GM21390 (cell line): Measurements from ENCODE around the gene DGCR8.

Experiments used
- ATAC-seq: cut with Tn5 transposase; IDR thresholded peaks from one replicate; pipeline ENCODE4 v1.9.1; 2021; ENCODE audit not compliant: unreplicated experiment

The DGCR8 gene

GRCh38 chr22:20089226-20089976 is 9.4 kb downstream of the DGCR8 start:
- no peak for ATAC-seq

DNA sequence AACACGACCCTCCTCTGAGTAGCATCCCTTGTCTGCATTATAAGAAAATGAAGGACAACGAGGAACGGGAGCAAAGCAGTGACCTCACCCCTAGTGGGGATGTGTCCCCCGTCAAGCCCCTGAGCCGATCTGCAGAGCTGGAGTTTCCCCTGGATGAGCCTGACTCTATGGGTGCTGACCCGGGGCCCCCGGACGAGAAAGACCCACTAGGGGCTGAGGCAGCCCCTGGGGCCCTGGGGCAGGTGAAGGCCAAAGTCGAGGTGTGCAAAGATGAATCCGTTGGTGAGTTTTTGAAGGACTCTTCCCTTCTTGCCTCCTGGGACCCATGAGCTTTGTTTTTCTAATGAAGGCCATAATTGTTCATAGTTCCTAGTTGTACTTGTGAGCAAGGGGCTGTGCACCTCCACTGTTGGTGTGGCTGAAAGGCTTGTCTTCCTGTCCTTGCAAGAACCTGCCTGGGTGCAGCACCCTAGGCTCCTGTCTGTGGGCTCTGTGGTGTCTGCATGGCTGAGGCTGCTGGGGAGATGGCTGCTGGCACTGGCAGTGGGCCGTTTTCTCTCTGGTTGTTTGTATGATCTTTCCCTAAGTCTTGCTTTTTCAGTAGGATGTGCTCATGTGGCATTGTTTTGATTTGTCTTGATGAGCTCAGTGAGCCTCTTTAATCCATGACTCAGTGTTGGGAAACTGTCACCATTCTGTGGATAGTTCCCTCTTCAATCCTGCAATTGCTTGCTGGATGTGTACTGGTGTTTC is 10.1 kb downstream of the DGCR8 start:
- no peak for ATAC-seq

GRCh38 chr22:20090730-20091240 is 10.7 kb downstream of the DGCR8 start:
- ATAC-seq: no peak

DNA sequence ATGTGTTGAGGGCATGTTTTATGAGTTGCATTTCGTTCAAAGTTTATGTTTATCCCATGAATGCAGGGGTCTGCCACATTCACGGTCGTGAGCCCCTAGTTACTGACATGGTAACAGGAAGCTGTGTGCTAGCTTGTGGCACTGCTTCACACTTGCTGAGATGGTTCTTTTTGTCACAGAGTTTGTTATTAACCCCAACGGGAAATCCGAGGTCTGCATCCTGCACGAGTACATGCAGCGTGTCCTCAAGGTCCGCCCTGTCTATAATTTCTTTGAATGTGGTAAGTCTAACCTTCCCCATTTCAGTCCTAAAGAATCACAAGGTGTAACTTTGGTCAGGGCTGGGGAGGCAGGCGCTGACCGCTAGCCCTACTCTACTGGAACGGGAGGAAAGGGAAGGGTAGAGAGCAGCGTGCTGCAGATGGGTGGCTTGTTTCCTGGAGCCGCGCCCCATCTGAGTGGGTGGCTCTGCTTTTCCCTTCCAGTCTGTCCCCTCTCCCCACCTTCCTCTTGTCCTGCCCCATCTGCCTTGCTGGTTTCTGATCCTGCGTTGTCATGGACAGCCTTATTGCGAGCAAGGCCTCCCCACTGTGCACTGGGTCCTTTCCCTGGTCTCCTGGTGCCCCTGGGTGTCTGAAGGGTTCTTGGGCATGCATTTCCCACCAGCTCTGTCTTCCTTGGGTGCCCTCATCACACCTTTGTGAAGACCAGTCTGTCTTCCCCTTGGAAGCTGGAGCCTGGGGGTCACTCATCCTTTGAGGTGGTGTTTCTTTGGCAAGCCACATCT is 11.8 kb downstream of the DGCR8 start:
- no peak for ATAC-seq

GRCh38 chr22:20092477-20092854 is 12.4 kb downstream of the DGCR8 start:
- no peak for ATAC-seq

DNA sequence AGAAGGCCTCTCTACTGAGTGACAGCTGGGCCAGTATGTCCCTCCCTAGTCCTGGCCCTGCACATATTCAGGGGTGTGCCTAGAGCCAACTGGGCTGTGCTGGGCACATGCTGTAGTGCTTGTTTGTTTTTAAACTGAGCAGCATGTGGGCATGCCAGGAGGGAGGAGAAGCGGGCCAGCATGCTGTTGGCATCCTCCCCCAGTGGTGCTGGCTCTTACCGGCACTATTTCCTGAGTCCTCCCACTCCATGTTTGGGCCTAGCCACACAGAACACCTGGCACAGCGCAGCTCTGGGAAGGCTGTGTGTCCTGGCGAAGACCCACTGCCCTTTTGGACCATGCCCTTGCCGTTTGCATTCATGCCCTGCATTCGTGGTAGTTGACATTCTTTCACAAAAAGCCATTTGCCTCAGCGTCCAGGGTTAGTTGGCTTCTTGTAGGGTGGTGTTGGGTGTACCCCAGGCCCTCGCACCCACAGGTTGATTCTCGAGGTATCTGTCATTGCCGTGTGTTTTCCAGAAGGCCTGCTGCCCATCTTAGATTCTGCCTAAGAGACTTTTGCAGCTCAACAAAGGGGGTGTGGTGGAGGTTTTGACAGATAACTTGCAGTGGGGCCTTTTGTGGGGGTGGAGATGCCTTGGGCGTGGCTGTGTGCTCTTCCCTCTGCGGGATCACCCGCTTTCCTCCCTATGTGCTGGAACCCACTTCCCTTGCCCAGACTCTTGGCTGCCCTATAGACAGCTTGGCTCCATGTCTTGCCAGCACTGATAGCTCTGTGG is 13.6 kb downstream of the DGCR8 start:
- ATAC-seq: no peak

DNA sequence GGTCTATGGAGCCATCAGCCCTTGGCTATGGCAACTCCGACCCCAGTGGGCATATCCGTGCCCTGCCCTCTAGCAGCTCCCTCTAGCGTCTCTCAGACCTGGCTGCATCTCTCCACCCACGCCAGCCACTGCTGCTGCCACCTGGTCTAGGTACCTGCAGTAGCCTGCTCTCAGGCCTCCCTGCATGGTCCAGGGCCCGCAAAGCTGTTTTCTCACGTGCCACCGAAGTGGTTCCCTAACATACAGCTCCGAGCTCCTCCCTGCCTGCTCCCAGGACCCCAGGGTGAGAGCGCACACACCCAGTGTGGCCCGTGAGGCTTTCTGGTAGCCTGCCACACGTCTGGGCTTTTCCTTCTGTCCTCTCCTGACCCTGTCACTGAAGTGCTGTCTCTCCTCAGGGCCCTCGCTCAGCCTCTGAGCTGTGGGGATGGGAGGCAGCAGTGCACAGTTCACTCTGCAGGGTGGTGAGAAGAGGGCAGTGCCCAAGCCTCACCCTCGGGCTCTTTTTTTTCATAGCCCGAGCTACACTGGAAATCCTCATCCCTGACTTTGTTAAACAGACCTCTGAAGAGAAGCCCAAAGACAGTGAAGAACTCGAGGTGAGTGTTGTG is 14.3 kb downstream of the DGCR8 start:
- ATAC-seq: no peak

DNA sequence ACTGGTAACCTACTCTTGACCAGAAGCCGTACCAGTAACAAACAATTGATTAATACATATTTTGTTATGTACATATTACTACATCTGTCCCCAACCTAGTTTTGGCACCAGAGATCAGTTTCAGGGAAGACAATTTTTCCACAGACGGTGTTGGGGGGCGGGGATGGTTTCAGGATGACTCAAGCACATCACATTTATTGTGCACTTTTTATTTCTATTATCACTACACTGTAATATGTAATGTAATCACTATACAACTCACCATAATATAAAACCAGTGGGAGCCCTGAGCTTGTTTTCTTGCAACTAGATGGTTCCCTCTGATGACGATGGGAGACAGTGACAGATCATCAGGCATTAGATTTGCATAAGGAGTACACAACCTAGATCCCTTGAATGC is 15.5 kb downstream of the DGCR8 start:
- ATAC-seq: no peak

DNA sequence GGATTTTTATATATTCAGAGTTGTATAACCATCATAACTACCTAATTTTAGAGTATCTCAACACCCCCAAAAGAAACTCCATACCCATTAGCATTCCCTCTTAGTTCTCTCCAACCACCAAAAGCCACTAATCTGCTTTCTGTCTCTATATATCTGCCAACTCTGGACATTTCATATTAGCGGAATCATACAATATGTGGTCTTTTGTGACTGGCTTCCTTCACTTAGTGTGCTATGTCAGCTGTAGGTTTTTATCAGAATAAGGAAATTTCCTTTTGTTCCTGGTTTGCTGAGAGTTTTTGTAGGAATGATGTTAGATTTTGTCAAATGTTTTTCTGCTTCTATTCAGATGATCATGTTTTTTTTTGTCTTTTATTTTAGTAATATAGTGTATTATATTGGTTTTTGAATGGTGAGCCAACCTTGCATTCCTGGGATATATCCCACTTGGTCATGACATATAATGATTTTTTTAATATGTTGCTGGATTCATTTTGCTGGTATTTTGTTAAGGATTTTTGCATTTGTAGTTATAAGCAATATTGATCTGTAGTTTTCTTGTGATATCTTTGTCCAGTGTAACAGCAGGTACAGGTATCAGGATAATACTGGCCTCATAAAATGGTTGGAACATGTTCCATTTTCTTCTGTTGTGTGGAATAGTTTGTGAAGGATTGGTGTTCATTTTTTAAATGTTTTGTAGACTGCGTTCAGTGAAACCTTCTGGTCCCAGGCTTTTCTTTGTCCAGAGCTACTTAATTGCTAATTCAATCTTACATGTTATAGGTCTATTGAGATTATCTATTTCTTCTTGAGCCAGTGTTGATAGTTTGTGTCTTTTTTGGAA is 16.8 kb downstream of the DGCR8 start:
- no peak for ATAC-seq

DNA sequence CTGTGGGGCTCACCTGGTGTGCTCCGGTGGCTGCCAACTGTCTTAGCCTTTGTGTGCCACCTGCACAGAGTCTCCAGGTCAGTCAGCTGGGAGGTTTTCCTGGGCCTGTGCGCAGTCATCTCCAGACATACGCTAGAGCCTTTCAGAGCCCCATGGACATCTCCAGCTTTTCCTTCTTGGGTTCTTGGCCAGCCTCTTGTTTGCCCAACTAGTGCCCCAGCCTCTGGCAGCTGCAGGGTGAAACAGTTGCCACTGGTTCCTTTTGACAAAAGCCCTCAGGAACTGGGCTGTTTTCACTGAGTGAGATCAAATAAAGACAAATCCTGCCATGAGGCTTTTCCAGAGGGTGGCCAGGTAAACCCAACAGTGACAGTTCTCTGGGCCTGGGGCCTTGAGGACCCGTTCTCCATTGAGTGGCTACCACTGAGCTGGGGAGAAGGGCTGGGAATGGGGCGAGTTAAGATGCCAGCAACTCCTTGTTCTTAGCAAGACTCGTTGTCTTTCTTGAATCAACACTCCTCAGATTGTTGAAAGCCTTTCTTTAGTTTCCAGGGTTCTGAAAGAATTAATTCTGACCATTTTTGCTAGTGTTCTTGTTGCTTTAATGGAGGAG is 19.2 kb downstream of the DGCR8 start:
- no peak for ATAC-seq

- ATAC-seq: no peak
These were observed 21.6 kb downstream of the DGCR8 start for GRCh38 chr22:20101638-20102037.

DNA sequence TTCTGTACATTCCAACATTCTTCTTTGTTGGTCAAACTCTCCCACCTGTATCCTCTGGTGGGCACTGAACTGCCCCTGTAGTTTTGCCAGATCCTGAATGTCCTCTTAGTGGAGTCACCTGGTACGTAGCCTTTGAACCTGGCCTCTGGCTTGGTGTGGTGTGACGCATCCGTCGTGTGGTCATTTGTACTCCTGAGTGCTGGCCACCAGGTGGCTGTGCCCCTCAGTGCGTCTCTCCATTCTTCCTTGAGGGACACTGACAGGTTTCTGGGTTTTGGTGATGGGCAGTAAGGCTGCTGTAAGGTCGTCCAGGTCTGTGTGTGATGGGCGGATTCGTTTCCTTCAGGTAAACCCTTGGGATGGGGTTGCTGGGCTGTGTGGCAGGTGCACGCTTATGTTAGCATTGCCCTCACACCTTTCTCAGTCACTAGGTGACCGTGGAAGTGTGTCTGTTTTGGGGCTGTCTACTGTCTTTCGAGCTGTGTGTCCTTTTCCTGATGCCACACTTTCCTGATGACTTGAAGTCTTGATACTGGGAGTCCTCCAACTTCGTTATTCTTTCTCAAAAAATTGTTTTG is 22.3 kb downstream of the DGCR8 start:
- ATAC-seq: no peak

DNA sequence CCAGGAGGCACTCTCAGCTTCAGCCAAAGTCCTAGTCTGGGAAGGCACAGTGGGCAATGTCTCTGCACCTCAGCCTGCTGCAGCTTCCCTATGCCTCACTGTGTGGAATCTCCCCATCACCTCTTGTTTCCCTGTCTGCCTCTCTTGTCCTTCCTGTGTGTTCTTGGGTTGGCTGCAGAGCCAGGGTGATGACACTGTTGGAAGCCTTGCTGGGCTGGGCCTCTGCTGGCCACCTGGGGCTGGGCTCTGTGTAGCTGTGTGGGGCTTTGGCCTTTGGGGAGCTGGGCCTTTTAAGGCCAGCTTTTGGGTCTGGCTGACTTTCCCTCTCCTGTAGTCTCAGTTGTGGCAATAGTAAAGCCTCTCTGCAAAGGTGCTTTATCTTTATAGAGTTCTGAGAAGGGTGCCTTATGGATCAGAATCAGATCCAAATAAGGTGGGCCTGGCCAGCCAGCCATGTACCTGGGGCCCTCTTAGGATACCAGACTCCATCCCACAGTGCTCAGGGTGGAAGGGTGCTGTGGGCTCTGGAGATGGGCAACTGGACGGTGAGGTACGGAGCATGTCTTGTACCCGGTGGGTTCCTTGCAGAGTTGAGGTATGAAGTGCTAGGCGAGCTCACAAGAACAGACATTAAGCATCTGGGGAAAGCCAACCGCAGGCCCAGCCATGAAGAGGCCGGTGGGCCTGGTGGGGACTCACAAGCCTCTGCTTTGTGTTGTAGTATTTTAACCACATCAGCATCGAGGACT is 25.6 kb downstream of the DGCR8 start:
- ATAC-seq: no peak

GRCh38 chr22:20106205-20106848 is 26.3 kb downstream of the DGCR8 start:
- no peak for ATAC-seq

DNA sequence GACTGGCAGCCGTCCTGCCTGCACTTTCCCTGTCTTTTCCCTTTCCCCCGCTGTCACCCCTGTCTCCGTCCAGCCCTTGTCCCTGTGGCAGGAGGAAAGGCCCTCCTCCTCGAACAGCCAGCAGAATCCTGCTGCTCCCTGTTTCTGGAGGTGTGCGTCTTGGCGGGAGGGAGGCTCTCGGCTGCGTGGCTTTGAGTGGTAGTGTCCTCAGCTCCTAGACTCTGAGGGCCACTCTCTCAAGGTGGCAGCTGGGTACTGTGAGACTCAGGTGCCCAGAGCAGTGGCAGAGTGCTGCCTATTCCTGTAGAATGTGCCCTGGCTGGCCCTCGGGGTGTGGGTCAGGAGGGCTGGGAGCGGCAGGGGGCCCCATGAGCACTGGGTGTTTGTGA is 26.8 kb downstream of the DGCR8 start:
- no peak for ATAC-seq

DNA sequence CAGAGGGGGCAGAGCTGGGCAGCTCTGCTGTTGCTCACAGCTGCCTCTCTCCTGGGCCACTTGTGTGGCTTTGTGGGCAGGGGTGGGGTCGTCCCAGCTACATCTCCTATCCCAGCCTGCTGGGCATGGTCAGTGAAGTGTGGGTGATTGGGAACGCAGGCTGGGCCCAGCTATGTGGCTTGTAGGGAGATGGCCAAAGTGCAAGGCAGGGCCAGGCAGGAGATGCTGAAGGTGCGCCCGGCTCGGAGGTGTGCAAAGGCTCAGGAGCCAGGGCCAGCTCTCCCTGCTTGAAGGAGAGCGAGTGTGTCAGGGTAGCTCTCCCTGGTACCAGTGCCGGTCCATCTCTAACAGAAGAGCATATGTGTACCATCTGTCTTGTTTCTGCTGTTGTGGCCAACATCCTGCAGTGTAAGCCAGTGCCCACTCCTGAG is 27.4 kb downstream of the DGCR8 start:
- ATAC-seq: no peak

DNA sequence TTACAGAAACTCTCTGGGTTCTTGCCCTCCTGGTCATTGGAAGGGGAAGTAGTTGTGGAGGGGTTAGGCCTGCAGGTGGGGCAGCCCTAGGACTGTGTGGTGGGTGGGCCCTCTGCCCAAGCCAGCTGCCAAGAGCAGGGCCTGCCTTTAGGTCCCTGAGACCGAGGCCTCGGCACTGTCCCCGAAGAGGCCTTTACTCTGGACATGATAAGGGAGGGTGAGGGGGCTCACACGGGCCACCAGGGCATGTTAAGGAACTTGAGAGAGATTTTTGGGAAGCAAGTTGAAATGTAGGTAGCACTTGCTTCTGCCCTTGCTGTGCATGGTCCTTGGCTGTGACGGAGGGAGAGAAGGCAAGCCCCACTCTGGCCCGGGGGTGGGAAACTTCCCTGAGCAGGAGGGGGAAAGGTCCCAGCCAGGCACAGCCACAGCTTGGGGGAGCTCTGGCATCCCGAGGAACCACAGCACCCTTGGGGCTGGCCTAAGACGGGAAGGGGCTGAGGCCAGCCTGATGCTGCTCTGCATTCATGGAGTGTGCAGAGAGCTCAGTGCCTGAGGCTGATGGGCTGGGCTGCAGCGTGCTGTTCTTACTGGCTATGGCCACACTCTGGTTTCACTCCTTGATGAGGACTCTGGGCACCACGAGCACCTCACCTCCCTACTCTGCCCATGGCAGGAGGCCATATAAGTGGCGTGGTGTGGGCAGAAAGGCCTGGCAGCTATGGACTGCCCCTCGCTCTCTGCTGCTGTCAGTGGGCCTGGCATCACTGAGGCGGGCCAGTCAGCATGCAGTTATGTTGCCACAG is 28.1 kb downstream of the DGCR8 start:
- no peak for ATAC-seq
